ENCODE results near the gene IRF4.

- no peak for TF ChIP-seq POLR2A (IDR thresholded peaks at IDR 0.05)
- TF ChIP-seq CTCF (IDR thresholded peaks at IDR 0.05): no peak
- no peak for TF ChIP-seq EP300 (IDR thresholded peaks at IDR 0.05)
- TF ChIP-seq POLR2AphosphoS5 (IDR thresholded peaks at IDR 0.05): no peak
Observed at GRCh38 chr6:347232-347631, 44.3 kb upstream of the IRF4 start.
